GM23248 (cell line): ENCODE measurements around the gene P2RX2. TPM values are rescaled to one million over a fixed set of nuclear protein-coding genes. Genes with fewer than 3 reads are reported as not detected.

Experiments used
- DNase-seq: peaks from one replicate; pipeline ENCODE4 v3.0.0-alpha.2; 2015
- H2AFZ ChIP-seq: fragments of 200-600 bp; sonication (generic); 2 replicates; pipeline ENCODE4 v1.6.1; 2016; ENCODE audit warnings: antibody characterized with exemption
- H3F3A ChIP-seq: fragments of 200-600 bp; sonication (generic); 2 replicates; pipeline ENCODE4 v1.6.1; 2016; ENCODE audit warnings: mild to moderate bottlenecking, antibody characterized with exemption, mixed run types; ENCODE audit not compliant: insufficient read depth
- H3K27ac ChIP-seq: fragments of 200-600 bp; sonication (generic); 2 replicates; pipeline ENCODE4 v1.5.1; 2016; ENCODE audit warnings: mild to moderate bottlenecking
- H3K27me3 ChIP-seq: fragments of 200-600 bp; sonication (generic); replicated peaks from 2 replicates; pipeline ENCODE4 v1.6.1; 2016; ENCODE audit warnings: mild to moderate bottlenecking; ENCODE audit not compliant: insufficient read depth
- H3K36me3 ChIP-seq: fragments of 200-600 bp; sonication (generic); 2 replicates; pipeline ENCODE4 v1.6.1; 2016; ENCODE audit warnings: low read depth, mild to moderate bottlenecking
- H3K4me1 ChIP-seq: fragments of 200-600 bp; sonication (generic); 2 replicates; pipeline ENCODE4 v1.6.1; 2016; ENCODE audit warnings: mild to moderate bottlenecking; ENCODE audit not compliant: insufficient read depth
- H3K4me2 ChIP-seq: fragments of 200-600 bp; sonication (generic); one replicate; pipeline ENCODE4 v1.6.1; 2016; ENCODE audit warnings: mild to moderate bottlenecking; ENCODE audit not compliant: unreplicated experiment
- H3K4me3 ChIP-seq: fragments of 200-600 bp; sonication (generic); 2 replicates; pipeline ENCODE4 v1.5.1; 2016; ENCODE audit warnings: mild to moderate bottlenecking
- H3K79me2 ChIP-seq: fragments of 200-600 bp; sonication (generic); 2 replicates; pipeline ENCODE4 v1.6.1; 2016; ENCODE audit warnings: mild to moderate bottlenecking; ENCODE audit not compliant: insufficient read depth
- H3K9ac ChIP-seq: fragments of 200-600 bp; sonication (generic); 2 replicates; pipeline ENCODE4 v1.6.1; 2016; ENCODE audit warnings: mild to moderate bottlenecking
- H3K9me2 ChIP-seq: fragments of 200-600 bp; sonication (generic); 2 replicates; pipeline ENCODE4 v1.6.1; 2016; ENCODE audit warnings: mixed run types, mild to moderate bottlenecking, moderate library complexity; ENCODE audit not compliant: insufficient read depth
- H3K9me3 ChIP-seq: fragments of 200-600 bp; sonication (generic); one replicate; pipeline ENCODE4 v1.6.1; 2017; ENCODE audit warnings: low read depth
- H4K20me1 ChIP-seq: fragments of 200-600 bp; sonication (generic); 2 replicates; pipeline ENCODE4 v1.6.0; 2016; ENCODE audit not compliant: insufficient read depth
- EZH2 ChIP-seq: fragments of 200-600 bp; sonication (generic); IDR thresholded peaks from 2 replicates; pipeline ENCODE4 v1.6.1; 2018; ENCODE audit warnings: antibody characterized with exemption, mild to moderate bottlenecking; ENCODE audit not compliant: insufficient read depth, poor library complexity, severe bottlenecking
- EZH2phosphoT487 ChIP-seq: fragments of 200-600 bp; sonication (generic); IDR thresholded peaks from 2 replicates; pipeline ENCODE4 v1.6.1; 2018; ENCODE audit warnings: antibody characterized with exemption, moderate library complexity, mild to moderate bottlenecking, low read depth; ENCODE audit not compliant: insufficient read depth
- WGBS, 2 experiments: methylation state at CpG; one replicate each; pipeline ENCODE4 v1.1.6; 2015 to 2017; ENCODE audit warnings: low lambda C conversion rate in 2 of 2, low coverage in 1 of 2; ENCODE audit errors: missing lambda C conversion rate in 2 of 2; 5-methylcytosine and 5-hydroxymethylcytosine counted together
- in situ Hi-C: fragments of 300-500 bp; cut with MboI; formaldehyde crosslinking; loops from 2 replicates; pipeline ENCODE4 v1.15.0; 2020
- polyA plus RNA-seq: library from polyadenylated mRNA; unstranded; fragments of >200 nt; fragmentation: Nextera tagmentation; extraction: Ambion mirVana; gene quantifications from 2 replicates; pipeline ENCODE4 v1.2.1, GENCODE V29; 2016
- total RNA-seq: library from RNA; depleted of rRNA; stranded (reverse); fragments of >200 nt; shearing (Covaris generic); gene quantifications from 2 replicates; pipeline ENCODE4 v1.2.3, GENCODE V29; 2014

Gene P2RX2
- total and polyA plus RNA-seq, 2 experiments from 2014 or later: not detected

DNA sequence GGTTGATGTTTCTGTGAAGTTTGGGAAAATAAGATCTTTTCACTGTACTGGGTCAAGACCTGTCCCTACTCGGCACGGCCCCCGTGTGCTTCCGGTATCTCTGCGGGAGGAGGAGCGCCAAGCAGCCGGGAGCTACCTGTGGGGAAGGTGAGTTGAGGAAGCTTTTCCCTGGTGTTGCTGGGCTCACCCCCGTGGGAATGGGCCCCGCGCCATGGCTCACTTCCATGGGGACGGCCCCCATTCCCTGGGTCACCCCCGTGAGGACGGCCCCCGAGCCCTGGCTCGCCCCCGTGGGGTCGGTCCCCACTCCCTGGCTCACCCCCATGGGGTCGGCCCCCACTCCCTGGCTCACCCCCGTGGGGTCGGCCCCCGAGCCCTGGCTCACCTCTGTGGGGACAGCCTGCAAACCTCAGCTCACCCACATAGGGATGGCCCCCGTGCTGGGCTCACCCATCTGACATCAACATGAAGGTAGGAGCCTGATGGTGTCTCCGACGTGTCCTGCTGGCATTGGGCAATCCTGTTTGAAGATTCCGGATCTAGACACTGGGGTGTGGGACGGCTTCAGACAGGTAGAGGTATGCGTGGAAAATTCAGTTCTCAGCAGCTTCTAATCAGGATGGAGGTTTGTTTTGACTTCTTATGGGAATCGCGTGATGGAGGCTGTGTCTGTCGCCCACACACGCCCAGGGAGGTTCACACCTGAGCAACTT lies 17.2 kb upstream of the P2RX2 start:
- Histone ChIP-seq H3K79me2 (no peaks in the 10 kb centered on the region), H3K36me3 (no peaks in the 10 kb centered on the region), H3K9ac (peak overlapping the region; percentile 67; the same call in 1 of the 2 replicates), H3K4me3 (no peak overlapping the region), H3K9me3 (no peaks in the 10 kb centered on the region), H2AFZ (peak overlapping the region; percentile 82; the same call in 1 of the 2 replicates), H3K4me1 (no peaks in the 10 kb centered on the region), H3K27ac (no peak overlapping the region), H3K9me2 (no peaks in the 10 kb centered on the region), H3K4me2 (no peak overlapping the region), H3K27me3 (peaks cover 46% of the 10 kb centered on the region), H3F3A (peaks cover 7% of the 10 kb centered on the region; the same call in 1 of the 2 replicates), H4K20me1 (no peaks in the 10 kb centered on the region)
- in situ Hi-C loops: loop anchor here (25.0 kb wide), 1 partner anchor 439 kb away; no protein-coding TSS in a partner anchor
- WGBS, 2 experiments: 80 to 85% methylated on average over 17 to 30 of the region's 31 CpGs
- no peak for TF ChIP-seq EZH2phosphoT487
- TF ChIP-seq EZH2: no peak
- no peak for DNase-seq

DNA sequence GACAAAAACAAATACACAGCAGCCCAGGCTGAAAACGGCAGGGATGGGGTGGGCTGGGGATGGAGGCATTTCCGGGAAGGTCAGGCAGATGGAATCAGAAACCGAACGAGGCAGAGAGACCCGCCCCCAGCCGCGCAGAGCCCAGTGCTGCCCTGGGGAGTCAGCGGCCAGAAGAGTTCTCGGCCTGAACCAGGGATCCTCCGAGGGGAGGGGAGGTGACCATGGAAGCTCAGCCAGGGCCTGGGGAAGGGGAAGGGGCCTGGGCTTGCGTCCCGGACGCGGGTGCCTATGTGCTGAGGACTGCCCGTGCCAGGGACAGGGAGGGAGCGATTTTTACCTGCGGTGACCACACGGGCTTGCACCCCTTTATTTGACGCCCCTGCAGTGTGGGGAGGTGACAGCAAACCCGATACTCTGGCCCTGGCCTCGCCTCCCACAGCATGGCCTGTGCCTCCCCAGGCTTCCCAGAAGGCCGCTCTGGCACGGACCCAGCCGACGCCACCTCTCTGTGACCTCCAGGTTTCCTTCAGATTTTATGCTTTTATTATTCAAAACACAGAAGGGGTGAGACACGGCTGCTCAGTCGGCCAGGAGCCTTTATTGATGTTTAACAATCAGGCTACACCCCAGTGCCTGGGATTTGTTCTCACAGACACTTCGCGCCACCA lies 15.9 kb upstream of the P2RX2 start:
- H3K4me2 ChIP-seq: no peak overlapping the region
- H3K9me3 ChIP-seq: no peaks in the 10 kb centered on the region
- H3K9me2 ChIP-seq: no peaks in the 10 kb centered on the region
- H3K27me3 ChIP-seq: peaks cover 60% of the 10 kb centered on the region
- H3K9ac ChIP-seq: no peak overlapping the region
- no peak overlapping the region for H2AFZ ChIP-seq
- no peak overlapping the region for H3K27ac ChIP-seq
- H3K36me3 ChIP-seq: no peaks in the 10 kb centered on the region
- H4K20me1 ChIP-seq: no peaks in the 10 kb centered on the region
- peak; percentile 1 for TF ChIP-seq EZH2
- 0 out of 2 replicates have a peak, but pooled peaks have one; percentile 71 for TF ChIP-seq EZH2phosphoT487
- H3K4me1 ChIP-seq: no peaks in the 10 kb centered on the region
- no peak for DNase-seq
- in situ Hi-C loops: loop anchor here (25.0 kb wide), 1 partner anchor 440 kb away; no protein-coding TSS in a partner anchor
- no peak overlapping the region for H3K4me3 ChIP-seq
- WGBS, 2 experiments: 54 to 55% methylated on average over 28 to 29 of the region's 29 CpGs
- 0 out of 2 replicates have a peak, but pooled peaks cover under 1% of the 10 kb centered on the region for H3F3A ChIP-seq
- H3K79me2 ChIP-seq: no peaks in the 10 kb centered on the region

DNA sequence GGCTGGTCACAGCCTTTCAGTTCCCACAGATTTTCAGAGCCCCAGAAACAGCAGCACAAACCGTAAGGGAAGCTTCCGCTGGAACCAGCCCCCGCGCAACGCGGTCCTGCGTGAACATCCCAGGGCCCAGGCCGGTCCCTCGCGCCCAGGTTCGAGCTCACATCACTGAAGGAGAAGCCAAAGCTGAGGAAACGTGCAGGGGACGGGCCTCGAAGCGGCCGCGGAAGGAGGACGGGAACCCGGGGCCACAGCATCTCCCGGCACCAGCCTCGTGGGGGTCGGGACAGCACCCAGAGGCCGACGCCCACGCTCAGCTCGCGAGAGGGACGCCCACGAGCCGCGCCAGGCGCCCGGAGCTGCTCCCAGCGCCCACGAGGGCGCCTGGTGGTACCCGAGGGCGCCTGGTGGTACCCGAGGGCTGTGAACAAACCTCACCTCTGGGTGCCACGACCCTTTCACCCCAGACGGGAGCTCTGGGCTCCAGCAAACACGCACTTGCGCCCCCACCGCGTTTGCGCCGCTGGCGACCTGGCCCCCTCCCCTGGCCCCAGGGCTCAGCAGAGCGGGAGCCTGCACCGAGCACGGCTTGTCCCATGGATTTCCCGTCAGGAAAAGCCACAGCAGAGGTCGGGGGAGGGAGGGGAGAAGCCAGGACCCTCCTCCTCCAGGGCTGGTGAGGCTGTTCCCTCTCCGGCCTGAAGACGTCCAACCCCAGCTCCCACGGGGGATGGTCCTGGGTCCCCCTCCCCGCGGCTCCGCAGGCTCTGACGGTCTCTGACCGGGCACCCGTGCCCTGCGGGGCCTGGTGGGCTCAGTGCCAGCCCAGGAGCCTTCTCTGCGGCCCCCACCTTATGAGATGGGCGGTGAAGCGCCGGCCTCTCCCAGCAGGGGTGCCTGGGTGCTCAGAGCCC lies 15.1 kb upstream of the P2RX2 start:
- Histone ChIP-seq H3K9me2 (no peaks in the 10 kb centered on the region), H3F3A (no peaks in the 10 kb centered on the region), H3K4me2 (no peak overlapping the region), H3K27me3 (peaks cover 68% of the 10 kb centered on the region), H3K27ac (no peak overlapping the region), H2AFZ (no peak overlapping the region), H4K20me1 (no peaks in the 10 kb centered on the region), H3K9me3 (no peaks in the 10 kb centered on the region), H3K36me3 (no peaks in the 10 kb centered on the region), H3K9ac (no peak overlapping the region), H3K79me2 (no peaks in the 10 kb centered on the region), H3K4me1 (no peaks in the 10 kb centered on the region), H3K4me3 (no peak overlapping the region)
- DNase-seq: no peak
- in situ Hi-C loops: loop anchor here (25.0 kb wide), 1 partner anchor 441 kb away; no protein-coding TSS in a partner anchor
- TF ChIP-seq EZH2phosphoT487 (0 out of 2 replicates have a peak, but pooled peaks have one; percentile 37), EZH2 (peak; percentile 59)
- WGBS, 2 experiments: 24 to 25% methylated on average over 56 to 62 of the region's 67 CpGs

DNA sequence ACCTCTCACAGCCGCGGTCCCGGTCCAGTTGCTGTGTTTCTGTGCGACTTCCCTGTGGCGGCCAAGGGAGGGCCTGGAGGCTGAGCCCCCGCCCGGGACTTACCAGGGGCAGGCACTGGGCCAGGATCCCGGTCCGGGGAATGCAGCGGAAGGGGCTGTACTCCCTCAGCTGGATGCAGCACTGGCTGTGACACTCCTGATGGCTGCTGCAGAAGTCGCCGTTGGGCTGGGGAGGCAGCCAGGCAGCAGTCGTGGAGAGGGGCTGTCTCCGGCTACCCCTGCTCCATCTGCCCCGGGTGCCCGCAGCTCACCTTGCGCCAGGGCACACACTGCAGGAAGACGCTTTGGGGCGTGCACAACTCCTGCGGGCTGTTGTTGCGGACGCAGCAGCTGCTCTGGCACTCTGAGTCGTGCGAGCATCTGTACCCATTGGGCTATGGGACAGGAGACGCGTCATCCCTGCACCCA lies 14.4 kb upstream of the P2RX2 start:
- DNase-seq: no peak
- no peaks in the 10 kb centered on the region for H3K36me3 ChIP-seq
- no peaks in the 10 kb centered on the region for H4K20me1 ChIP-seq
- no peaks in the 10 kb centered on the region for H3K9me3 ChIP-seq
- no peaks in the 10 kb centered on the region for H3K4me1 ChIP-seq
- no peaks in the 10 kb centered on the region for H3K79me2 ChIP-seq
- H3K9me2 ChIP-seq: no peaks in the 10 kb centered on the region
- H3K4me3 ChIP-seq: no peak overlapping the region
- peak; percentile 2 for TF ChIP-seq EZH2
- no peak for TF ChIP-seq EZH2phosphoT487
- no peak overlapping the region for H2AFZ ChIP-seq
- no peaks in the 10 kb centered on the region for H3F3A ChIP-seq
- no peak overlapping the region for H3K4me2 ChIP-seq
- in situ Hi-C loops: loop anchor here (25.0 kb wide), 1 partner anchor 442 kb away; no protein-coding TSS in a partner anchor
- no peak overlapping the region for H3K27ac ChIP-seq
- H3K9ac ChIP-seq: no peak overlapping the region
- peaks cover 73% of the 10 kb centered on the region for H3K27me3 ChIP-seq
- WGBS, 2 experiments: 18 to 26% methylated on average over 25 to 26 of the region's 26 CpGs
